GM21529 (cell line): ENCODE measurements around the gene HNRNPF.
"Not testable (repeated sequence)": the region's sequence is repeated elsewhere in the genome, so short reads cannot be mapped to it uniquely, and the experiment has no call there.

Source experiments
- ATAC-seq: cut with Tn5 transposase; IDR thresholded peaks from one replicate; pipeline ENCODE4 v1.9.1; 2021; ENCODE audit not compliant: unreplicated experiment

HNRNPF gene

DNA sequence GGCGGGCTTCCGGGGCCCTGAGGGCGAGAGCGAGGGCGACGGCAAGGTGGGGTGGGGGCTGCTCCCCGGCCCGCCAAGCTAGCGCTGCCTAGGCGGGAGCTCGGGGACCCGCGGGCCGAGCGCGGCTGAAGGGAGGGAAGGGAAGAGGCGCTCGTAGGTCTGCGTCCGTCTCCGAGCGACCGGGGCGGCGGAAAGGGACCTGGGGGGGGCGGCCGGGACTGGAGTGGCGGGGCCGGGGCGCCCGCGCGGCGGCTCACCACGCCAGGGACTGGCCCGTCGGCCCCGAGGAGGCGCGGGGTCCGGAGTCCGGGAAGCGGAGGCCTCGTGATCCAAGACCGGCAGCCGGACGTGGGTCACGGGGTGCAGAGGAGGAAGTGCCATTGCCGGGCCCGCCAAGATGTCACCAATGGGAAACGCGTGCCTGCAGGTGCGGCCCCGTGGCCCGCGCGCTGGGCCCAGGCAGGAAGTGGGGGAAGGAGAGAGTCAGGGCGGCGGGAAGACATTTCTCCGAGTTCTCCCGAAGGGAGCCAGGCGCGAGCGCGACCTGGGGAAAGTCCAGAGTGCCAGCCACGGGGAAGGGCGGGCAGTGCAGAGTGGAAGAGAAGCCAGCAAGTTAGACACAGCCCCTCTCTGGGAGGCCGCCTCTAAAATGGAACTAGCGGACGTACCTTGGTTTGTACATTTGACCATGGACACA is 11.9 kb downstream of the HNRNPF start:
- peak; percentile 80 for ATAC-seq

DNA sequence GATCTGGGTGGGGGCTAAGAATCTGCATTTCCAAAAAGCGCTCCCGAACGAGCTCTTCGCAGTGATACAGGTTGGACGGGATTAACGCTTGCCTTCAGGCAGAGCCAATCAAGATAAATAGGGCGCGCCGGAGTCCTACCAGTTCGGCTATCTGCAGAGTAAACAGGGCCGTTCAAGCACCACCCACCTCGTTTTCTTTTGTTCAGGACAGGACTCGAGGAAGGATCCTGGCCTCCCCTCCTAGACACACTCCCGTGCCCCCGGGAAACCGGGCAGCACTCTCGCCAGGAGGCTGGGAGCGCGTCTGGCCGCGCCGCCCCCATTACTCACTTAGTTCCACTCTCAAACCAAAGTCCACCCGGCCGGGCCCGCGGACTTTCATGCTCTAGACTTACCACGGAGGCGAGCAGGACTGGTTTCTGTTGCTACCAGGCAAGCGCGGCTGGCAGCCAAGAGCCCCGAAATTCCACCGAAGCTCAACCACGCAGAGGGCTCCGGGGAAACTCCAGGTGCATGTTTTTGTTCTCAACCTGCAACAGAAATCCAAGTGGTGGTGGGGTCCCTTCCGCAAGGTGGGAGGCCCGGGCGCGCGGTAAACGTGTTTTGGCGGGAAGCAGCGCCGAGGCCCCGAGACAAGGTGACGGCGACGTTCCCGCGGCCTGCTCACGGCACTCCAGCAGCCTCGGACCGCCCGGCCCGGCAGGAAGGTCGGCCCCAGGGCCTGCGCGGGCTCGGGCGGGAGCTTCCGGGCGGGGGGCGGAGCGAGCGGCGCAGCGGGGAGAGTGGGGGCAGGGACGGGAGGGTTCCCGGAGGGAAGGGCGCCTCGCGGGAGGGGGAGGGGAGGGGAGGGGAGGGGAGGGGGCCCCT is 12.7 kb downstream of the HNRNPF start:
- peak; percentile 50 for ATAC-seq

DNA sequence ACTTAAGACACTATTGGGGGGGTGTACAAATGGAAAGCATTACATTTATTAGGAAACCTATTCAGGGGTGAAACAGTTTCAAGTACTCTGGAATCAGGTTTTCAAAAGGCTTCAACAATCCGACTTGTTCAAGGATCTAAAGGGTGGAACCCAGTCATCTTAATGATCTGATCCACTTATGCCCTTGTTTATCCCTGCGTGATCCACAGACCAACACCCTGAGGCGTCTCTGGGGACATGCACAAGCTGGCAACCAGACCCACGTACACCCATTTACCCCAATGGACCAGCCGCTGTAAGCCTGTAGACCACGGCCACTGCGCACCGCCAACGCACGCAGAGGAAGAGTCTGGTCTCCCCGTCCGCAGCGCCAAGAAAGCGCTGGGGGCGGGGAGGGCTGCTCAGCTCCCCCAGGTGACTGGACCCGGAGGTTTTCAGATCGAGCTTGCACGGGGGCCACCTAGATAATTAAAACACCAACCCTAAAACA is 13.4 kb downstream of the HNRNPF start:
- no peak for ATAC-seq

DNA sequence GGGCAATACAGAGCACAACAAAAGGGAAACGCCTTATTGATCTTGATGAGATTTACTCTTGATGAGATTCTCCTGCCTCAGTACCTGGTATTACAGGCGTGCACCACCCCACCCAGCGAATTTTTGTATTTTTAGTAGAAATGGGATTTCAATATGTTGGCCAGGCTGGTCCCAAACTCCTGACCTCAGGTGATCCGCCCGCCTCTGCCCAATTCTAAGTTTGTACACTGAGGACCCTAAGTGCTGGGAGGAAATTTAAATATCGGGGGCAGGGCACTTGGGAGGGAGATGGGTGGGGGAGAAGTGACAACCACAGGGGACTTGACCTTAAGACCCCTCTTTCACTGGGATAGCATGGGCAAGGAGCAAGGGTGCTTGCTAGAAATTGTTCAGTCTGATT is 14.1 kb downstream of the HNRNPF start:
- ATAC-seq = no peak

DNA sequence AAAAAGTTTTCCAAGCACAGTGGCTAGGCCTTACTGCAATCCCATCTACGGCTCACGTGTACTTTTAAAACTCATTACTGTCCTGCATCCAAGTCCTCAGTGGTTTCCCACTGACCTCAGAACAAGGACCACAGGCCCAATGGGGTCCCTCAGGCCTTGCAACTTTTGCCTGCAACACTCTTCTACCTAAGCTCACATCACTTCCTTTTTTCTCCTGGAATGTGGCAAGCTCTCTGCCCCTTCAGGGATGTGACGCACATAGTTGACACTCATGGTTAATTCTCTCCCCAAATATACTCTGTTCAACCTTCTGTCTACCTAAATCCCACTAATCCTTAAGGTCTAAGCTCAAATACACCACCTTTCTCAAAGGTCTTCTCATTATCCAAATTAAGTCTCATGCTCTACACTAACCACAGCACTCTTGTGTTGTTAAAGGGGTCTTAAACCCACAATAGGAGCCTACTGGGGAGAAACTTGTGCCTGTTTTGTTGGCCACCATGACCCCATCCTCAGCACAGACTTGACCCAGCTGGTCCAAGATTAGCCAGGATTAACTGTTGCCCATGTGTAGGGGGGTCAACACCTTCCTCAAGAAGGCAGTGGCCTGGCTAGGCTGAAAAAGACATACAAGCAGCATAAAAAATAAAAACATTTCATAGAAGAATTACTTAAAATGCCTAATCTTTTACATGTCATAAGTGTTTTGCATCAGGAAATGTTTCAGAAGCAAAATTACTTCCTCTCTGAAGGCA is 15.2 kb downstream of the HNRNPF start:
- ATAC-seq = no peak

DNA sequence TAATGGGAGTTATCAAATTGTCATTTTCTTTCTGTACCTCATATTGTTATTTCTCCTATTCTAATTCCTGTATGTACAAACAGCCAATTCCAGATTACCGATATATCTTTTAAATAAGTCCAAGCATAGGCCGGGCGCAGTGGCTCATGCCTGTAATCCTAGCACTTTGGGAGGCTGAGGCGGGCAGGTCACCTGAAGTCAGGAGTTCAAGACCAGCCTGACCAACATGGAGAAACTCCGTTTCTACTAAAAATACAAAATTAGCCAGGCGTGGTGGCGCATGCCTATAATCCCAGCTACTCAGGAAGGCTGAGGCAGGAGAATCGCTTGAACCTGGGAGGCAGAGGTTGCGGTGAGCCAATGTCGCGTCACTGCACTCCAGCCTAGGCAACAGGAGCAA is 15.8 kb downstream of the HNRNPF start:
- ATAC-seq = not testable (repeated sequence)

DNA sequence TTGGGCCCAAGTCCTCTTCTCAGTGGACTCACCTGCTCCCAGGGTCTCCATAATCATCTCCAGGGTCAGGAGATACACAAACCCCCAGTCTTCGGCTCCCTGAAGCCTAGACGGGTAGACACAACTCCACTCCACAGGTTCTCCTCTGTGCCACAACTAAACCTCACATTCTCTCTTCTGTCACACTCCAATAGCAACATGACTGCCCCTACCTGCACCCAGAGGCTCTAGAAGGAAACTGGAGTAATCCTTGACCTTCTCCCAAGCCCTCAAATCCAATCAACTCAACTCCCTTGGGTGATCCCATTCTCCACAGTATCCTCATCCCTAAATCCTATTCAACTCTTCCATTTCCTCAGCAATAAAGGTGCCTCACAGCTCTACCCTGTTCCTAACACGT is 16.2 kb downstream of the HNRNPF start:
- ATAC-seq = no peak

DNA sequence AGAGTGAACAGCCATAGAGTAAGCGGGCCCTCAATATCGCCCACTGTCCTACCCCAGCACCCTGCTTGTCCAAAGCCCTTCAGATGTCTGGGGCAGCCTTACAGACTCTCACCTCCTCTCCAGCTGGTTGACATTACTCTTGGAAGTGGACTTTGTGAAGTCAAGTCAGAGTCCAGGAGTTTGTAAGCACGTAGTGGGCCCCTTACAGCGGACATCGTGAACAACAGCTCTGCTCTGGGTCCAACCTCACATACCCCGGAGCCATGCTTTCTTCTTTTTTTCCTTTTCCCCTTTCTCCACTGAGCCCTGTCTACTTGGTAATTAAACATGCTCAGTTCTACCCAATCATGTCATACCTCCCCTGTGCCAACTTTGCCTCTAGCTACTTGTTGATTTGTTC is 17.5 kb downstream of the HNRNPF start:
- no peak for ATAC-seq

DNA sequence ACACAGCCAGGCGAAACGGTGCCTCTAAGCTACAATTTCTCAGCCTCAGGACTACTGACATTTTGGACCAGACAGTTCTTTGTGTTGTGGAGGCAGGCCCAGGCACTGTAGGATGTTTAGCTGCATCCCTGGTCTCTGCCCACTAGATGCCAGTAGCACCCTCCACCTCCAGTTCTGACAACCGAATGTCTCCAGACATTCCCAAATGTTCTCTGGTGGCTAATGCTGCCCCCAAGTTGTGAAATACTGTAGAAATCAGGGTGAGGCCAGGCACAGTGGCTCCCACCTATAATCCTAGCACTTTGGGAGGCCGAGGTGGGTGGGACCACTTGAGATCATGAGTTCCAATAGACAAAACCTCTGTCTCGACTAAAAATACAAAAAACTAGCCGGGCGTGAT is 18.2 kb downstream of the HNRNPF start:
- ATAC-seq = no peak

DNA sequence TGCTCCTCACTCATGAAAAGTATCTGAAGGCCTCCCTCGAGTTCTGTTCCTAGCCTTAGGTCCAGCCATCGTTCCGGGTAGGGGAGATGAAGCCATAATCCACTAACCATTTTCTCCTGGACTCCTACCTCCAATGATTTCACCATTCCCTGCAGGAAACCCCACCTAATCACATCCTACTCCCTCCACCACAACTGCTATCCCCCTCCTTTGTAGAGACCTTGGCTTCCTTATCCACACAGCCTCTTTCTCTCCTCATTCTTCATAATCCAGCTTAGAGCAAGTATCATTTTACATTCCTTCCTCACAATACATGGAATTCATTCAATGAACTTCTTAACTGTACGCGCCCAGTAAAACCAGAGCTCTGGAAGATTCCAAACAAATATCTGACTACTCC is 18.7 kb downstream of the HNRNPF start:
- no peak for ATAC-seq

DNA sequence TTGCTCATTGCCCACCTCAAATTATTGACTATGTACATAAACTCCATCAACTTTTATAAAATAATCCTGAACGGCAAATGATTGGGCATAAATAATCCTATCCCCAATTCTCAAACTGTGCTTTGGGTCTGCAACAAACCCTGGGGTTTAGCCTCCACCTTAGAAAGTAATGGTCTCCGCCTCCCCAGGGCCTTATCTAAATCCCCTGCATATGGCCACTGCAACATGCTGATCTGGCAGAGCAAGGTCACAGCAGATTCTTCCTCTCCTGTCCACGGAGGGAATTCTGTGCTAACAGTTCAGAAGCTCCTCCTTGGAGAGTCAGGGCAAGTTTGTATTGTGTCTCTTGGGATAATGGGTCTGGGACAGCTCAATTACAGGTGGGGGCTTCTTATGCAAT is 19.1 kb downstream of the HNRNPF start:
- no peak for ATAC-seq

DNA sequence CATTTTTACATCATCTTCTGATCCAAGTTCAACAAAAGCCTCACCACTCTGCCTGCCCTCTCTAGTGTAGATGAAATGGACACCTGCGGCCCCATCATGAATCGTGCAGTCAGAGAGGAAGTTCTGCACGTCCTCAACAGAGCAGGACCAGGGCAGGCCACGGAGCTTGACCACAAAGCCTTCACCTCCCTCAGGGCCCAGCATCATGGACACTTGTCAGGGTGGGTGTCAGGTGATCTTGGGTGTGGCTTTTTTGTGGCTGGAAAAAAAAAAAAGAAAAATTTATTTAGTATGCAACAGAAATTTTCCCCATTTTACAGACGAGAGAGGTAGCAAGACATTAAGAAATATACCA is 21.3 kb downstream of the HNRNPF start:
- ATAC-seq = no peak

DNA sequence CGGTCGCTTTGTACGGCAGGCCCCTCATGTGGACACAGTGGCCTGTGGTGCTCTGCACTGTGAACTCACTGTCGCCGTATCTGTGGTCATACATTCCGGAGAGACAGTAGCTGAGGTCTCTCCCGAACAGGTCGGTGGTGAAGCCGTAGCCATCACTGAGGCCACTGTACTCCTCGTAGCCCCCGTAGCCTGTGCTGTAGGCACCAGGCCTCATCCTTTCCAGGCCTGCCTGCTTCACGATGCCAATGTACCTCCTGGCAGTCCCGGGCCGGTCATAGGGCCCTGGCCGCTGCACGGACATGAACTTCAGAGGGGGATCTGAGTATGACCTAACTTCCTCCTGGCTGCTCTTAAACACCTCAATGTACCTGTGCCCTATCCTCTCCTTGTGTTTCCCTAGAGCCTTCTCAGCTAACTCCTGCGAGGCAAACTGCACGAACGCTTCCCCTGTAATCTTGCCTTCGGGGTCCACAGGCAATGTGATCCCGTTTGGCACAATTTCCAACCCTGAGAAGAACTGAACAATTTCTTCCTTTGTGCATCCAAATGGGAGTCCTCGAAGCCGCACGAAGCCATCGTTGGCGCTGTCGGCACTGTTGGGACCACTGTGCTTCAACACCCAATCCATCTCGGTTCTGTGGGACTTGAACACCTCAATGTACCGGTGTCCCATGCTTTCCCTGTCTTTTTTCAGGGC is 21.9 kb downstream of the HNRNPF start:
- no peak for ATAC-seq

DNA sequence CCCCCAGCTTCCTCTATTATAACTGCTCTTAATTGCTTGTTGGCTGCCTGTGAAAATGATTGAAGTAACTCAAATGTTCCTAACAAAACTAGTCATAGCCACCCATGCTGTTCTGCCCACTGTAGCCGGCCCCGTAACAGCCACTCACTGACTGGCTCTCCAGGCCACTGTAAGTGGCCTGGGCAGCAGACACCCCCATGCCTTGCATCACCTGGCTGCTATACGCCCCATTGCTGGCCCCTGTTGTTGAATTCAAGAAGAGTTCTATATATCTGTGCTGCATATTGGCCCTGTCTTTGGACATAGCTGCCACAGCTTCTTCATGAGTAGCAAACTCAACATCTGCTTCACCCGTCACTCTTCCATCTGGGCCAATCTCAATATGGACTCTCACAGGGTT is 22.4 kb downstream of the HNRNPF start:
- no peak for ATAC-seq

DNA sequence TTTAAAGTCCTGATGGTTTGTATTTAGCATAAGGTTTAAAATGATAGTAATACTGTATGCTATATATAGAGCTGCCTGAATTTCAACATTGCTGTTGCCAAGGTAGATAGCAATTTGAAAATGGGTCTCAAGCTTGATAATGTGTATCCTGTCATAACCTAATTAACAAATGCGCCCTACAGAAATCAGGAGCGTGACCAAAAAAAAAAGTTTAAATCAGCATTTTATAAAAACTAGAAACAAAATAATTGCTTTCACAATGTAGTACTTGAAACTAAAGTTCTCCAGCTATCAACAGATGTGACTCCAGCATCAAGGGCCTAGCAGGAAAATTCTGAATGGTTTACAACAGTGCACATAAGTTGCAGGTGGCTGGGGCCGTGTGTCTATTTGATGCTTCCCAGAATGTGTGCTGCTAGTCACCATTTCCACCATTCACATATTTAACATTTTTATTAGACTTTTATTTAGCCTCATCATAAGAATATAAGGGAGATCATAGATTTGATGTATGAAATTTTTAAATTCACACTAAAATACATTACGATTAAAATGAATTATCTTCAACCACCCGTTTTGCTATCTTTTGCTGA is 23.5 kb downstream of the HNRNPF start:
- no peak for ATAC-seq

DNA sequence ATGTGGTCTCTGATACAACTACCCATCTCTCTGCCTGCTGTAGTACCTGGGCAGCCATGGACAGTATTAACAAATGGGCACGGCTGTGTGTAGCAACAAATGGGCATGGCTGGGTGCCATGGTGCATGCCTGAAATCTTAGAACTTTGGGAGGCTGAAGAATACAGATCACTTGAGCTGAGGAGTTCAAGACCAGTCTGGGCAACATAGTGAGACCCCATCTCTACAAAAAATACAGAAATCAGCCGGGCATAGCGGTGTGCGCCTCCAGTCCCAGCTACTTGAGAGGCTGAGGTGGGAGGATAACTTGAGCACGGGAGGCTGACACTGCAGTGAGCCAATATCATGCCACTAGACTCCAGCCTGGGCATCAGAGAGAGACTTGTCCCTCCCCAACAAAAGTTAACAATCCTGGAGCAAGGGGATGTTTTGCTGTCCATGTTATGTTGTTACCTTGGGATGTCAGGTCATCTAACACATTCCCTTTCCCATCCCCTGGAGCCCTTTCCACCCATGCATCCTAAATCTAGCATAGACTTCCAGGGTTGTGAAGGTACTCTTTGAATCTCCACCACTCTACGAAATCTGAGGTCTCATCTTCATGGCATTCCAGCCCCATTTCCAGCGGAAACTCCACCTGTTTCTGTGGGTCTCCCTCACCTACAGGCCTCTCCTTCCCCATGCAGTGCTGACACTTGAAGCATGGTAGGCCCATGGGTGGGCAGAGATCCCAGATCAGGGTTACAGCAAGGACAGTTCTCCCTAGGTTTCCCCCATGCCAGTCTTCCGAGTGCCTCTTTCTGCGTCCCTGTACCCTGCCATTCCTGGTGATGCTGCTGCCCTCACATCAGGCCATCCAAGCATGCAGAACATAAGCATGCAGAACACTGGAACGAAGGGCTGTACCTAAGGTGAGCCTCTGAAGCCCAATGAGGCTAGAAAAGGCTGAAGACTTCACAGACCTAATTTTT is 24.4 kb downstream of the HNRNPF start:
- no peak for ATAC-seq

DNA sequence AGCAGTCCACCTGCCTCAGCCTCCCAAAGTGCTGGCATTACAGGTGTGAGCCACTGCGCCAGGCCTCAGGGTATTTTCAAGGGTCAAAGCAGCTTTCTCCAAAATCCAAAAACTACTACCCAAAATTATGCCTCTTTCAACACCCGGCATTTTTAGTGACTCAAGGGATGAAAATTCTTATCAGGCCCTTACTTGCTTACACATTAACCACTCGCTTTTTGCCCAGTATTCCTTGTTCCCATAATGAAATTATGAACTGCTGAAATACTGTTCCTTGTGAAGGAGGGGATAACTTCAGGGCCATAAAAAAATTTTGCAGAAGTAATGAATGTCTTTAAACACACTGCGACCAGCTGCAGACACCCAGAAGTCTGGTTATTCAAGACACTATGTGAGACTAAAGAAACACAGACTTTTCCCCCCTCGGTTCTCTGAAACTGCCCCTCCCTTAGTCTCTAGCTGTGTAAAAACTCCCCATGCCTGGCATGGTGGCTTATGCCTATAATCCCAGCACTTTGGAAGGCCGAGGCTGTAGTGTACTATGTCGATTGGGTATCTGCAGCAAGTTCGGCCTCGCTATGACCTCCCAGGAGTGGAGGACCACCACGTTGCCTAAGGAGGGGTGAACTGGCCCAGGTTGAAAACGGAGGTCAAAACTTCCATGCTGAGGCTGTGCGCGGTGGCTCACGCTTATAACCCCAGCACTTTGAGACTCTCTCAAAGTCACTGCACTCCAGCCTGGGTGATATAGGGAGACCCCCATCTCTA is 25.6 kb downstream of the HNRNPF start:
- no peak for ATAC-seq

DNA sequence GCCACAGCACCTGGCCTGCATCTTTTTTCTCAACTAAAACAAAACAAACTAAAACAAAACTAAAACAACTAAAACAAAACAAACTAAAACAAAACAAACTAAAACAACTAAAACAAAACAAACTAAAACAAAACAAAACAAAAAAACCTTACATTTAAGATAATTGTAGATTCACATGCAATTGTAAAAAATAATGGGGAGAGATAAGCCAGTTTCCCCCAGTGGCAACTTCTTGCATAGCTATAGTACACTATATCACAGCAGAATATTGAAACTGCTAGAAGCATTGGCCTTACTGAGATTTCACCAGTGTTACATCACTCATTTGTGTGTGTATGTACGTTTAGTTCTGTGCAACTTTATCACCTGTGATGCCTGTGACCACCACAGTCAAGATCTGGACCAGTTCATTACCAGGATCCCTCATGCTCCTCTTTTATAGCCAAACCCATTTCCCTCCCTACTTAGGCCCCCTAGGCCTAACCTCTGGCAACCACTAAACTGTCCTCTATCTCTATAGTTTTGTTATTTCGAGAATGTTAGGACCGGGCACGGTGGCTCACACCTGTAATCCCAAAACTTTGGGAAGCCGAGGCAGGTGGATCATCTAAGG is 28.3 kb downstream of the HNRNPF start:
- peak; percentile 53 for ATAC-seq
